PC-9 (cell line): ENCODE measurements around the gene PLEKHM2. TPM values are rescaled to one million over a fixed set of nuclear protein-coding genes. Genes with fewer than 3 reads are reported as not detected.

Experiments used
- BruUV-seq: library from RNA; stranded (reverse); fragments of 400-500 nt; replicated peaks from 2 replicates; lab custom pipeline; 2021; lab: Mats Ljungman, UMichigan
- CTCF ChIA-PET: fragments of 300-600 bp; sonication (Branson Sonifier 250); formaldehyde crosslinking; loops from one replicate; lab custom pipeline; 2022; ENCODE audit warnings: antibody characterized with exemption; lab: Charles Lee
- POLR2A ChIA-PET: fragments of 300-600 bp; sonication (Branson Sonifier 250); formaldehyde crosslinking; loops from one replicate; lab custom pipeline; 2022; ENCODE audit warnings: antibody characterized with exemption; ENCODE audit not compliant: unreplicated experiment; lab: Charles Lee
- DNase-seq, 2 experiments: peaks; one replicate each; pipeline versions ENCODE4 v3.0.0 to v3.0.0-alpha.2; 2015 to 2022; ENCODE audit warnings: mixed read lengths in 1 of 2
- H2AFZ ChIP-seq: fragments of 200-600 bp; sonication (generic); 2 replicates; pipeline ENCODE4 v1.8.1; 2017; ENCODE audit warnings: antibody characterized with exemption
- H3F3A ChIP-seq: fragments of 200-600 bp; sonication (generic); 2 replicates; pipeline ENCODE4 v1.8.1; 2017; ENCODE audit warnings: antibody characterized with exemption, mild to moderate bottlenecking, low read depth; ENCODE audit not compliant: insufficient read depth
- H3K27ac ChIP-seq: fragments of 200-600 bp; sonication (generic); 2 replicates; pipeline ENCODE4 v1.6.1; 2016; ENCODE audit warnings: mixed run types
- H3K27me3 ChIP-seq: fragments of 200-600 bp; sonication (generic); 2 replicates; pipeline ENCODE4 v1.6.1; 2016; ENCODE audit warnings: low read depth, mixed run types; ENCODE audit not compliant: insufficient read depth
- H3K36me3 ChIP-seq: fragments of 200-600 bp; sonication (generic); 2 replicates; pipeline ENCODE4 v1.6.1; 2016; ENCODE audit warnings: low read depth, mixed run types
- H3K4me1 ChIP-seq: fragments of 200-600 bp; sonication (generic); replicated peaks from 2 replicates; pipeline ENCODE4 v1.6.1; 2016; ENCODE audit warnings: mixed run types; ENCODE audit not compliant: insufficient read depth
- H3K4me2 ChIP-seq: fragments of 200-600 bp; sonication (generic); 2 replicates; pipeline ENCODE4 v1.6.1; 2017; ENCODE audit warnings: mixed run types
- H3K4me3 ChIP-seq: fragments of 200-600 bp; sonication (generic); 2 replicates; pipeline ENCODE4 v1.6.1; 2016; ENCODE audit warnings: mixed run types
- H3K79me2 ChIP-seq: fragments of 200-600 bp; sonication (generic); 2 replicates; pipeline ENCODE4 v1.6.1; 2017; ENCODE audit warnings: low read depth, mixed run types
- H3K9me2 ChIP-seq: fragments of 200-600 bp; sonication (generic); 2 replicates; pipeline ENCODE4 v1.8.1; 2017; ENCODE audit warnings: mild to moderate bottlenecking; ENCODE audit not compliant: insufficient read depth
- H3K9me3 ChIP-seq: fragments of 200-600 bp; sonication (generic); 2 replicates; pipeline ENCODE4 v1.8.1; 2016; ENCODE audit warnings: low read depth; ENCODE audit not compliant: insufficient read depth
- H4K20me1 ChIP-seq: fragments of 200-600 bp; sonication (generic); 2 replicates; pipeline ENCODE4 v1.8.1; 2017; ENCODE audit not compliant: insufficient read depth
- CTCF ChIP-seq: fragments of 200-600 bp; sonication (generic); conservative IDR thresholded peaks from 2 replicates; pipeline ENCODE4 v1.6.1; 2017; ENCODE audit warnings: mixed run types, antibody characterized with exemption, mild to moderate bottlenecking, moderate library complexity
- EZH2 ChIP-seq: fragments of 200-600 bp; sonication (generic); IDR thresholded peaks from 2 replicates; pipeline ENCODE4 v1.8.0; 2017; ENCODE audit warnings: antibody characterized with exemption, low read depth
- intact Hi-C: fragments of 100-400 bp; cut with micrococcal nuclease; formaldehyde crosslinking; loops from one replicate; pipeline ENCODE4 v1.10.0; 2022; ENCODE audit not compliant: unreplicated experiment
- total RNA-seq: library from RNA; stranded (reverse); gene quantifications from 2 replicates; pipeline ENCODE4 v1.2.3, GENCODE V29; 2021

Gene PLEKHM2
- total RNA-seq, 1 experiment from 2014 or later = 45.9 TPM

DNA sequence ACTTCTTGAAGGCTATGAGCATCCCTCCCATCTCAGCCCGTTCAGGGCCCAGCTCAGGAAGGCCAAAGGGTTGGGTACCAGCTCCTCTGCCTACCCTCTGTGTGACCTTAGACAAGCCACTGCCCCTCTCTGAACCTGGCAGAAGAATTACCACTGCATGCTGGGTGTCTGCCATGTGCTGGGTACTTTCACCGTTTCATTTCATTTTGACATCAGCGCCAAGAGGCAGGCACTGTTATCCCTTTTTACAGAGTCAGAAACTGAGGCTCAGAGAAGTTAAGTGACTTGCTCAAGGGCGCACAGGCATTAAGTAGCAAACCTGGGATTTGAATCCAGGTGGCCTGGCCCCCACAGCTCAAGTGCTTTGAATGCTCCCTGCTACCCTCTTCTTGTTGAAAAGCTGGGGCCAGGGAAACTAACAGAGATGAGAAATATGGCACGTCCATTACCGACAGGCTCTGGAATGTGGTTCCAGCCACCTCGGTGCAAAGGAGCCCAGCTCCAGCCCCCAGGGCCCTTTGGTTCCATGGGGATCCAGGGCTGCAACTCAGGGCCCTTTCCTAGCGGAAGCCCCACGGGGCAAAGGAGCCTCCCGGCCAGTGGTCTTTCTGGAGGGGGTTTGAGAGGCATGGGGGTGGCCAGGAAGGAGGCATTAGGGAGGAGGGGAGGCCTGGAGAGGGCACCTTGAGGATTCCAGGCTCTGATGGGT is 64.7 kb downstream of the PLEKHM2 start:
- Histone ChIP-seq H3K79me2 (no peaks in the 10 kb centered on the region), H3K9me2 (no peaks in the 10 kb centered on the region), H3K4me1 (no peaks in the 10 kb centered on the region), H3K9me3 (no peaks in the 10 kb centered on the region), H3K27me3 (no peaks in the 10 kb centered on the region), H4K20me1 (no peaks in the 10 kb centered on the region), H3K36me3 (no peaks in the 10 kb centered on the region), H3K4me2 (no peak overlapping the region), H2AFZ (no peak overlapping the region), H3F3A (no peaks in the 10 kb centered on the region), H3K27ac (no peak overlapping the region), H3K4me3 (no peak overlapping the region)
- TF ChIP-seq CTCF (no peak), EZH2 (no peak)
- ChIA-PET POLR2A (no interaction called here), CTCF (no interaction called here)
- intact Hi-C loops = no loop called here
- no peak for DNase-seq
- BruUV-seq = no TSS peak

- TF ChIP-seq CTCF (no peak), EZH2 (no peak)
- BruUV-seq = no TSS peak
- H3F3A ChIP-seq = no peaks in the 10 kb centered on the region
- H3K9me3 ChIP-seq = no peaks in the 10 kb centered on the region
- no peak overlapping the region for H2AFZ ChIP-seq
- no peaks in the 10 kb centered on the region for H3K36me3 ChIP-seq
- no peaks in the 10 kb centered on the region for H4K20me1 ChIP-seq
- H3K79me2 ChIP-seq = no peaks in the 10 kb centered on the region
- DNase-seq = no peak
- POLR2A ChIA-PET = no interaction called here
- no peak overlapping the region for H3K4me2 ChIP-seq
- H3K4me3 ChIP-seq = no peak overlapping the region
- intact Hi-C loops = no loop called here
- no peaks in the 10 kb centered on the region for H3K9me2 ChIP-seq
- no peaks in the 10 kb centered on the region for H3K4me1 ChIP-seq
- H3K27ac ChIP-seq = no peak overlapping the region
- no peaks in the 10 kb centered on the region for H3K27me3 ChIP-seq
- CTCF ChIA-PET = no interaction called here
Measured at GRCh38 chr1:15749399-15750291, 65.5 kb downstream of the PLEKHM2 start.

DNA sequence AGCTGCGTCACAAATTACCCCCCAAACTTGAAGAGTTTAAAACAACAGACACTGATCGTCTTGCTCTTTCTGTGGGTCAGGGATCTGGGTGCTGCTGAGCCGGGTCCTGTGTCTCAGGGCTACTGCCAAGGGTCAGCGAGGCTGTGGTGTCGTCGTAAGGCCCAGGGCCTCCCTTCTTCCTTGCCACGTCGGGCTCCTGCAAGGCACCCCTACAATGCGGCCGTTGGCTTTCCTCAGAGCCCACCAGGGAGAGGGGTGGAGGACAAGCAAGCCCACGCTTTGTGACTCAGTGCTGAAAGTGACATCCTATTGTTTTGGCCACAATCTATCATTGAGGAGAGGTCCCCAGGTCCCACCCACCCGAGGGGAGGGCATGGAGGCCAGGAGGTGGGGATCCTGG is 66.8 kb downstream of the PLEKHM2 start:
- H3K27me3 ChIP-seq = no peaks in the 10 kb centered on the region
- DNase-seq = no peak
- H3K36me3 ChIP-seq = no peaks in the 10 kb centered on the region
- ChIA-PET CTCF (no interaction called here), POLR2A (no interaction called here)
- H3K4me2 ChIP-seq = no peak overlapping the region
- no TSS peak for BruUV-seq
- H4K20me1 ChIP-seq = no peaks in the 10 kb centered on the region
- H3K27ac ChIP-seq = no peak overlapping the region
- H3K9me2 ChIP-seq = no peaks in the 10 kb centered on the region
- no peak overlapping the region for H2AFZ ChIP-seq
- H3K4me3 ChIP-seq = no peak overlapping the region
- no peaks in the 10 kb centered on the region for H3K9me3 ChIP-seq
- H3K79me2 ChIP-seq = no peaks in the 10 kb centered on the region
- intact Hi-C loops = no loop called here
- H3K4me1 ChIP-seq = no peaks in the 10 kb centered on the region
- TF ChIP-seq CTCF (no peak), EZH2 (no peak)
- no peaks in the 10 kb centered on the region for H3F3A ChIP-seq
